OCI-M1 (cell line): Measurements from ENCODE around the gene ZNF892.
"Not testable (repeated sequence)": the region's sequence is repeated elsewhere in the genome, so short reads cannot be mapped to it uniquely, and the experiment has no call there.

Experiments
- DNase-seq: peaks from one replicate; lab custom pipeline; 2025; lab: John Stamatoyannopoulos, UW

Gene ZNF892

GRCh38 chr2:95225658-95226057 is 18.3 kb downstream of the ZNF892 start:
- no peak for DNase-seq

- DNase-seq: peak; percentile 76
These were observed 24.4 kb downstream of the ZNF892 start for GRCh38 chr2:95231723-95232122.

DNA sequence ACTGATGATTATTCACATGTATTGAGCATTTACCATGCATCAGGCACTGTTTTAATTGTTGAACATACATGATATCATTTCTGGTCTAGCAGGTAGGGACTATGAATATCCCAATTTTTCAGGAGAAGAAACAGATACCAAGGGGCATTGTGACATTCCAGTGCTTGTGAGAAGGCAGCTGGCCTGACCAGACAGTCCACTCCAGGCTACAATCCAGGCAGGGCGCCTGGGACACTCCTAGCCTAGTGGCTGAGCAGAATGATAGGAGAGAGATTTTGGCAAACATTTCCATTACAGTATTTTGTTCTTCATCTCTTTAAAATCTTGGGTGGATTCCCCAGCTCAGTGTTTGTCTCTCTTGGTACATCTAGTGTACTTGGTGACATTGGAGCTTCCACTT is 24.9 kb downstream of the ZNF892 start:
- DNase-seq: no peak

DNA sequence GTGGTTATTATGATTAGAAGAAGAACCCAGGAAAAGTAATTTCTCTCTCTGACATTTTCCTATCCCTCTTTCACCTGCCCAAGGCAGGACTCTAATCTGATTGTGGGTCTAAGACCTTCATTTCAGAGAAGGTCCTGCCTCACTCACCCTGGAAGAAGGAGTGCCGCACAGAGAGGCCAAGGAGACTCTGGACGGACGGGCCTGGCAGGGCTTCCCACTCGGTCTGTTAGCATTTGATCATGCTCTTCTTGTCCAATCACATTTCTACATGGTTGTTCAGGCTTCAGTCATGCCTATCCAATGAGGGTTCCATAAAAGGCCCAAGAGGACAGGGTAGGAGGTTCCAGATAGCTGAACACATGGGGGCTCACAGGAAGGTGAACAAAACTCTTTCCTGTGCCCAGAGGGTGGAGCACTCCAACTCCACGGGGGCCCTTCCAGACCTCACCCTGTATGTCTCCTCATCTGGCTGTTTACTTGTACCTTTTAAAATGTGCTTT is 27.0 kb downstream of the ZNF892 start:
- no peak for DNase-seq

DNA sequence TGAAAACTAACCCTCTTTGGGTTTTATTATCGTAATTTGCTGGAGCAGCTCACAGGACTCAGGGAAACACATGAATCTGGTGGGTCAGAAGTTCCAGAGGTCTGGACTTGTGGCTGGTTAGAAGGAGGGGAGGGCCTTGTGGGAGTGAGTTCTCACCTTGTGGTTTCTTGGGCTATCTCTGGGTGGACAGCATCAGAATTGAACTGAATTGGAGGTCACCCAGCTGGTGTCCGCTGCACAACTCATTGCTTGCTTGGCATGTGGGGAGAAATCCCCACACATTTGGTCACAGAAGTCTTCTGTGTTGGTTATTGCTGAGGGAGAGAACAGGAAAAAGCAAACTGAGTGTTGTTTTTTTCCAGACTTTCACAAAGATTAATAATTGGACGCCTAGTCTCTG is 27.5 kb downstream of the ZNF892 start:
- DNase-seq: no peak

DNA sequence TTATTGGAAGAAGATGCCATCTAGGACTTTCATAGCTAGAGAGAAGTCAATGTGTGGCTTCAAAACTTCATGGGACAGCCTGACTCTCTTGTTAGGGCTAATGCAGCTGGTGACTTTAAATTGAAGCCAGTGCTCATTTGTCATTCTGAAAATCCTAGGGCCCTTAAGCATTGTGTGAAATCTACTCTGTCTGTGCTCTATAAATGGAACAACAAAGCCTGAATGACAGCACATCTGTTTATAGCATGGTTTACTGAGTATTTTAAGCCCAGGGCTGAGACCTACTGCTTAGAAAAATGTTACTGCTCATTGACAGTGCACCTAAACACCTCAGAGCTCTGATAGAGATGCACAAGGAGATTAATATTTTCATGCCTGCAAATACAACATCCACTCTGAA is 30.8 kb downstream of the ZNF892 start:
- DNase-seq: no peak

DNA sequence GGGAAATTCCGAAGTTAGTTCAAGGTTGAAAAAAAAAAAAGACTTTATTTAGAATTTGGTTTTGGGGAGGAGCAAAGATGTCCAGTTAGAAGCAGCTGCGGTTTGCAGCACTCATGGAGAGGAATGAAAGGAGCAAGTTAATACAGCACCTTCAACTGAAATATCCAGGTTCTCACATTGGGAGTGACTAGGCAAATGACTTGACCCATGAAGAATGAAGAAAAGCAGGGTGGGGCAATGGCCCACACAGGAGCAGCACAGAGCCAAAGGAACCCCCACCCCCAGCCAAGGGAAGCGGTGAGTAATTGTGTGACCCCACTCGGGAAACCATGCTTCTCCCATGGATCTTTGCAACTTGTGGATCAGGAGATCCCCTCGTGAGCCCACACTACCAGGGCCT is 32.8 kb downstream of the ZNF892 start:
- DNase-seq: no peak

- DNase-seq: no peak
These were observed 33.2 kb downstream of the ZNF892 start for GRCh38 chr2:95240556-95240955.

DNA sequence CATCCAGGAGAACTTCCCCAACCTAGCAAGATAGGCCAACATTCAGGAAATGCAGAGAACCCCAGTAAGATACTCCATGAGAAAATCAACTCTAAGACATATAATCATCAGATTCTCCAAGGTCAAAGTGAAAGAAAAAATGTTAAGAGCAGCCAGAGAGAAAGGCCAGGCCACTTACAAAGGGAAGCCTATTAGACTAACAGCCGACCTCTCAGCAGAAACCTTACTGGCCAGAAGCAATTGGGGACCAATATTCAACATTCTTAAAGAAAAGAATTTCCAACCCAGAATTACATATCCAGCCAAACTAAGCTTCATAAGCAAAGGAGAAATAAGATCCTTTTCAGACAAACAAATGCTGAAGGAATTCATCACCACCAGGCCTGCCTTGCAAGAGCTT is 34.8 kb downstream of the ZNF892 start:
- DNase-seq: not testable (repeated sequence)
